ENCODE measurements around the gene ZNF319.

ZNF319 gene

GRCh38 chr16:57999971-58000705 lies at the start of gene ZNF319:
ZNF319 (minus strand) TSS chr16:58000672; CDS start chr16:57998265, 2,407 bp downstream.
- TF ChIP-seq CTCF (IDR thresholded peaks at IDR 0.05; ENCODE audit: unreplicated experiment in 3 of 3), result no peak
- no peaks in the 10 kb centered on the region for H3K9me3 Mint-ChIP-seq
- peaks cover 13% of the 10 kb centered on the region for H3K4me1 Mint-ChIP-seq
- peak within 1 kb of the TSS; percentile 90 to 93 (median 90) for H3K4me3 Mint-ChIP-seq
- H3K36me3 Mint-ChIP-seq (ENCODE audit: low read depth), result peaks cover 18% of the 10 kb centered on the region
- peak within 1 kb of the TSS; percentile 55 to 89 (median 89) for H3K27ac Mint-ChIP-seq
- no peaks in the 10 kb centered on the region for H3K27me3 Mint-ChIP-seq (ENCODE audit: low read depth)

GRCh38 chr16:58049232-58050185 lies 49.0 kb upstream of the ZNF319 start:
- Mint-ChIP-seq H3K9me3 (no peaks in the 10 kb centered on the region), H3K27ac (peak overlapping the region in 1 of 3 experiments; percentile 18), H3K4me1 (peaks cover 24% of the 10 kb centered on the region), H3K4me3 (no peak overlapping the region), H3K27me3 (ENCODE audit: low read depth) (peaks cover 3% of the 10 kb centered on the region), H3K36me3 (ENCODE audit: low read depth) (no peaks in the 10 kb centered on the region)
- no peak for TF ChIP-seq CTCF (IDR thresholded peaks at IDR 0.05; ENCODE audit: unreplicated experiment in 3 of 3)

GRCh38 chr16:58048494-58049231 lies 48.2 kb upstream of the ZNF319 start:
- Mint-ChIP-seq H3K4me1 (peaks cover 24% of the 10 kb centered on the region), H3K27ac (peak overlapping the region; percentile 71 to 85 (median 75)), H3K4me3 (no peak overlapping the region), H3K9me3 (no peaks in the 10 kb centered on the region), H3K27me3 (ENCODE audit: low read depth) (peaks cover 3% of the 10 kb centered on the region), H3K36me3 (ENCODE audit: low read depth) (no peaks in the 10 kb centered on the region)
- TF ChIP-seq CTCF (IDR thresholded peaks at IDR 0.05; ENCODE audit: unreplicated experiment in 3 of 3), result no peak

- Mint-ChIP-seq H3K27ac (peak overlapping the region; percentile 71 to 85 (median 75)), H3K9me3 (no peaks in the 10 kb centered on the region), H3K4me3 (no peak overlapping the region), H3K4me1 (peaks cover 24% of the 10 kb centered on the region), H3K27me3 (ENCODE audit: low read depth) (peaks cover 3% of the 10 kb centered on the region), H3K36me3 (ENCODE audit: low read depth) (no peaks in the 10 kb centered on the region)
- no peak for TF ChIP-seq CTCF (IDR thresholded peaks at IDR 0.05; ENCODE audit: unreplicated experiment in 3 of 3)
Observed at GRCh38 chr16:58047557-58048348, 47.3 kb upstream of the ZNF319 start.

- no peaks in the 10 kb centered on the region for H3K9me3 Mint-ChIP-seq
- H3K27ac Mint-ChIP-seq, result peak overlapping the region in 1 of 3 experiments; percentile 26
- peaks cover 24% of the 10 kb centered on the region for H3K4me1 Mint-ChIP-seq
- no peak overlapping the region for H3K4me3 Mint-ChIP-seq
- H3K27me3 Mint-ChIP-seq (ENCODE audit: low read depth), result peaks cover 3% of the 10 kb centered on the region
- H3K36me3 Mint-ChIP-seq (ENCODE audit: low read depth), result no peaks in the 10 kb centered on the region
- no peak for TF ChIP-seq CTCF (IDR thresholded peaks at IDR 0.05; ENCODE audit: unreplicated experiment in 3 of 3)
Observed at GRCh38 chr16:58046936-58047335, 46.5 kb upstream of the ZNF319 start.

Data from nephron (organoid).